Measurements from ENCODE around the gene RASAL2. TPM values are rescaled to one million over a fixed set of nuclear protein-coding genes. Genes with fewer than 3 reads are reported as not detected.
"Not testable (repeated sequence)": the region's sequence is repeated elsewhere in the genome, so short reads cannot be mapped to it uniquely, and the experiment has no call there.

The RASAL2 gene
- total RNA-seq, 1 donor from 2014 or later, result 30.2 TPM

- intact Hi-C loops (cut with DNase I), result loop anchor here (1.0 to 5.0 kb wide), 3 partner anchors 96 to 159 kb away; partner anchors contain the start of gene RASAL2
- DNase-seq (ENCODE audit: missing footprints) (no peak), ATAC-seq (no peak)
These were observed 97.0 kb downstream of the RASAL2 start for GRCh38 chr1:178190881-178191280.

GRCh38 chr1:178192686-178193085 lies 98.8 kb downstream of the RASAL2 start:
- intact Hi-C loops (cut with DNase I), result loop anchor here (5.0 kb wide), 1 partner anchor 160 kb away; no protein-coding TSS in a partner anchor
- ATAC-seq, result peak; percentile 61
- no peak for DNase-seq (ENCODE audit: missing footprints)

- no peak for DNase-seq (ENCODE audit: missing footprints)
- ATAC-seq, result no peak
- intact Hi-C loops (cut with DNase I), result no loop called here
These were observed 102.7 kb downstream of the RASAL2 start for GRCh38 chr1:178196631-178197030.

GRCh38 chr1:178202095-178202494 lies 108.2 kb downstream of the RASAL2 start:
- ATAC-seq, result not testable (repeated sequence)

GRCh38 chr1:178202546-178202945 lies 108.6 kb downstream of the RASAL2 start:
- ATAC-seq; DNase-seq (ENCODE audit: missing footprints); intact Hi-C loops (cut with DNase I): not testable (repeated sequence)

More at GRCh38 chr1:178202095-178202494, 108.2 kb downstream of the RASAL2 start:
- DNase-seq (ENCODE audit: missing footprints); intact Hi-C loops (cut with DNase I): not testable (repeated sequence)

GRCh38 chr1:178208269-178208856 lies 114.5 kb downstream of the RASAL2 start:
- intact Hi-C loops (cut with DNase I); ATAC-seq; DNase-seq (ENCODE audit: missing footprints): not testable (repeated sequence)

- ATAC-seq (no peak), DNase-seq (ENCODE audit: missing footprints) (no peak)
- intact Hi-C loops (cut with DNase I), result no loop called here
These were observed 116.0 kb downstream of the RASAL2 start for GRCh38 chr1:178209935-178210334.

GRCh38 chr1:178218550-178218949 lies 124.6 kb downstream of the RASAL2 start:
- ATAC-seq, result no peak
- intact Hi-C loops (cut with DNase I), result no loop called here
- DNase-seq (ENCODE audit: missing footprints), result no peak

- no peak for DNase-seq (ENCODE audit: missing footprints)
- ATAC-seq, result no peak
- intact Hi-C loops (cut with DNase I), result no loop called here
These were observed 126.2 kb downstream of the RASAL2 start for GRCh38 chr1:178220094-178220493.

GRCh38 chr1:178223289-178223688 lies 129.4 kb downstream of the RASAL2 start:
- DNase-seq (ENCODE audit: missing footprints), result no peak
- ATAC-seq, result no peak
- intact Hi-C loops (cut with DNase I), result no loop called here

GRCh38 chr1:178224358-178224757 lies 130.5 kb downstream of the RASAL2 start:
- ATAC-seq (no peak), DNase-seq (ENCODE audit: missing footprints) (no peak)
- intact Hi-C loops (cut with DNase I), result no loop called here

GRCh38 chr1:178230881-178231409 lies 137.0 kb downstream of the RASAL2 start:
- no peak for DNase-seq (ENCODE audit: missing footprints)

GRCh38 chr1:178232108-178232507 lies 138.2 kb downstream of the RASAL2 start:
- intact Hi-C loops (cut with DNase I), result no loop called here
- no peak for ATAC-seq
- no peak for DNase-seq (ENCODE audit: missing footprints)

More at GRCh38 chr1:178230881-178231409, 137.0 kb downstream of the RASAL2 start:
- intact Hi-C loops (cut with DNase I), result no loop called here
- no peak for ATAC-seq

GRCh38 chr1:178232949-178233348 lies 139.0 kb downstream of the RASAL2 start:
- intact Hi-C loops (cut with DNase I), result no loop called here
- DNase-seq (ENCODE audit: missing footprints) (no peak), ATAC-seq (no peak)

- no peak for ATAC-seq
- no peak for DNase-seq (ENCODE audit: missing footprints)
- intact Hi-C loops (cut with DNase I), result no loop called here
These were observed 143.2 kb downstream of the RASAL2 start for GRCh38 chr1:178237121-178237520.

- ATAC-seq (no peak), DNase-seq (ENCODE audit: missing footprints) (no peak)
- intact Hi-C loops (cut with DNase I), result no loop called here
These were observed 145.0 kb downstream of the RASAL2 start for GRCh38 chr1:178238722-178239510.

GRCh38 chr1:178241057-178241456 lies 147.2 kb downstream of the RASAL2 start:
- DNase-seq (ENCODE audit: missing footprints), result no peak
- ATAC-seq, result no peak
- intact Hi-C loops (cut with DNase I), result no loop called here

- intact Hi-C loops (cut with DNase I), result no loop called here
These were observed 147.9 kb downstream of the RASAL2 start for GRCh38 chr1:178241837-178242236.

GRCh38 chr1:178243119-178243518 lies 149.2 kb downstream of the RASAL2 start:
- DNase-seq (ENCODE audit: missing footprints) (no peak), ATAC-seq (no peak)
- intact Hi-C loops (cut with DNase I), result no loop called here

More at GRCh38 chr1:178241837-178242236, 147.9 kb downstream of the RASAL2 start:
- DNase-seq (ENCODE audit: missing footprints) (no peak), ATAC-seq (no peak)

GRCh38 chr1:178243890-178244289 lies 150.0 kb downstream of the RASAL2 start:
- intact Hi-C loops (cut with DNase I), result no loop called here

More at GRCh38 chr1:178243890-178244289, 150.0 kb downstream of the RASAL2 start:
- no peak for ATAC-seq
- no peak for DNase-seq (ENCODE audit: missing footprints)
